Heart left ventricle (tissue), 16 donors: ENCODE results near the gene DNAJC19. TPM values are rescaled to one million over a fixed set of nuclear protein-coding genes. Genes with fewer than 3 reads are reported as not detected.

Experiments used
- ATAC-seq, 4 donors: fragments of 200-7000 bp; cut with Tn5 transposase; one replicate each; pipeline ENCODE4 v1.9.1; 2020 to 2022; ENCODE audit warnings: moderate library complexity in 4 of 4, mild to moderate bottlenecking in 3 of 4, moderate number of reproducible peaks in 1 of 4
- DNase-seq, 5 donors: peaks; one replicate each; pipeline ENCODE4 v3.0.0-alpha.2; 2020
- H3K27ac ChIP-seq, 12 donors: fragments of 200-600 bp; sonication (generic) in 4 of 12; one replicate each; pipeline versions ENCODE4 v1.5.0 to v1.8.0; 2016 to 2022; ENCODE audit warnings: mild to moderate bottlenecking in 2 of 12
- H3K27me3 ChIP-seq, 9 donors: fragments of 200-600 bp; sonication (generic) in 2 of 9; one replicate each; pipeline versions ENCODE4 v1.5.1 to v1.8.0; 2016 to 2022; ENCODE audit warnings: mild to moderate bottlenecking in 3 of 9
- H3K36me3 ChIP-seq, 9 donors: fragments of 200-600 bp; sonication (generic) in 2 of 9; one replicate each; pipeline versions ENCODE4 v1.5.0 to v1.8.0; 2018 to 2022; ENCODE audit warnings: mild to moderate bottlenecking in 2 of 9
- H3K4me1 ChIP-seq, 12 donors: fragments of 200-600 bp; sonication (generic) in 4 of 12; one replicate each; pipeline versions ENCODE4 v1.5.0 to v1.8.0; 2016 to 2022; ENCODE audit warnings: mild to moderate bottlenecking in 3 of 12
- H3K4me3 ChIP-seq, 12 donors: fragments of 200-600 bp; sonication (generic) in 4 of 12; one replicate each; pipeline versions ENCODE4 v1.5.0 to v1.8.0; 2017 to 2022; ENCODE audit warnings: mild to moderate bottlenecking in 9 of 12, moderate library complexity in 4 of 12
- H3K9me3 ChIP-seq, 12 donors: fragments of 200-600 bp; sonication (generic) in 4 of 12; one replicate each; pipeline versions ENCODE4 v1.5.0 to v1.8.0; 2016 to 2022; ENCODE audit warnings: mild to moderate bottlenecking in 1 of 12
- POLR2A ChIP-seq, 2 donors: fragments of 450-650 bp; IDR thresholded peaks; one replicate each; pipeline ENCODE4 v1.6.1; 2017; ENCODE audit warnings: antibody characterized with exemption in 2 of 2, mild to moderate bottlenecking in 2 of 2, moderate library complexity in 2 of 2
- WGBS, 4 donors: extraction: QIAGEN DNeasy Blood & Tissue Kit in 2 of 4; methylation state at CpG; one replicate each; pipeline versions ENCODE4 v1.1.5 to v1.1.7; 2013 to 2018; 5-methylcytosine and 5-hydroxymethylcytosine counted together
- intact Hi-C, 10 donors: fragments of 100-400 bp; cut with DNase I; formaldehyde crosslinking; loops; one replicate each; pipeline versions ENCODE4 v1.11.1 to v1.14.2; 2022
- polyA plus RNA-seq, 2 donors: library from polyadenylated mRNA; stranded (reverse); fragments of 200-250 nt; gene quantifications; one replicate each; pipeline ENCODE4 v1.2.3, GENCODE V29; 2013
- total RNA-seq, 9 donors: library from RNA; depleted of rRNA in 2 of 9; stranded (reverse); fragments of >200 nt in 2 of 9; fragmentation: NEBNext Ultra II Directional in 3 of 9; extraction: Animal tissue kit (Norgen Biotek cat#: 25700) in 3 of 9; gene quantifications; one replicate each; pipeline versions ENCODE4 v1.1.0 to v1.2.4, GENCODE V29; 2016 to 2023
- TF ChIP-seq, protein P1 (sequence below), 12 donors: fragments of 200-600 bp; sonication (generic) in 4 of 12; IDR thresholded peaks; one replicate each; pipeline versions ENCODE4 v1.5.0 to v1.8.0; 2018 to 2022; ENCODE audit warnings: antibody characterized with exemption in 12 of 12, mild to moderate bottlenecking in 5 of 12
- donor health status: ischemic (EF 13 %, LVEDD 7.1; RV severe dilation, severe dysfunction).
- donor health status: healthy with polysubstance abuse.
- donor health status: DM: no; HTN: yes; CAD: no.
- donor health status: DM: no; HTN: no; CAD: no.
- donor health status: ischemic (EF 25% LVEDD 6.9; RV normal size, moderate dysfunction).
- donor health status: ischemic (EF 25% LVEDD 5.7; RV mildly dilated, moderate dysfunction).
- donor health status: healthy.
- donor health status: DM: yes; HTN: yes; CAD: no.
- donor health status: ischemic (EF 35%, LVEDD 5.7; RV mildly dilated, moderate dysfunction).
- donor health status: nonischemic (EF 11% LVEDD 7.7; RV severe dilation, severe dysfunction).
- donor health status: DM: yes; HTN: yes; CAD: no.
- donor health status: PGD.
- donor health status: ischemic (EF 29% LVEDD 5.4; RV normal size, mild dysfunction).
- donor health status: nonischemic (EF 23%, LVEDD 6.1; RV moderate dilation, normal function).

Gene DNAJC19
- total and polyA plus RNA-seq, 11 donors, result 50.5 to 140 (median 85.6) TPM

DNA sequence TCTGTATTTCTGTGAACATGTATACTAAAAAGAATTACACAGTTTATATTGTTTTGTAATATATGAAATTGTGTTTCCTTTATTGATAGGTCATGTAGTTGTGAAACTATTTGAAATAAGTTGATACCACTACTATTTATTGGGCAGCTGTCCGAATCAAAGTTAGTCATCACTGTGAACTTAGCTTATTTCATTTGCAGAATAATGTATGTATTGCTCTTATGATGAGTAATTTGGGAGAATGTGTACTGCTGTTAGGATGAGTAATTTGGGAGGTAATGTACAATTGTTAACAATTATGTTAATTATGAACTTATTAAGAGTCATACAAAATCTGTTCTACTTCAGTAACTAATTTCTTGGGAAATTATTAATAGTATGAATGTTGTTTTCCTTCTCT is 54.9 kb downstream of the DNAJC19 start:
- no peak for TF ChIP-seq POLR2A (IDR thresholded peaks at IDR 0.05)
- TF ChIP-seq, protein P1, sequence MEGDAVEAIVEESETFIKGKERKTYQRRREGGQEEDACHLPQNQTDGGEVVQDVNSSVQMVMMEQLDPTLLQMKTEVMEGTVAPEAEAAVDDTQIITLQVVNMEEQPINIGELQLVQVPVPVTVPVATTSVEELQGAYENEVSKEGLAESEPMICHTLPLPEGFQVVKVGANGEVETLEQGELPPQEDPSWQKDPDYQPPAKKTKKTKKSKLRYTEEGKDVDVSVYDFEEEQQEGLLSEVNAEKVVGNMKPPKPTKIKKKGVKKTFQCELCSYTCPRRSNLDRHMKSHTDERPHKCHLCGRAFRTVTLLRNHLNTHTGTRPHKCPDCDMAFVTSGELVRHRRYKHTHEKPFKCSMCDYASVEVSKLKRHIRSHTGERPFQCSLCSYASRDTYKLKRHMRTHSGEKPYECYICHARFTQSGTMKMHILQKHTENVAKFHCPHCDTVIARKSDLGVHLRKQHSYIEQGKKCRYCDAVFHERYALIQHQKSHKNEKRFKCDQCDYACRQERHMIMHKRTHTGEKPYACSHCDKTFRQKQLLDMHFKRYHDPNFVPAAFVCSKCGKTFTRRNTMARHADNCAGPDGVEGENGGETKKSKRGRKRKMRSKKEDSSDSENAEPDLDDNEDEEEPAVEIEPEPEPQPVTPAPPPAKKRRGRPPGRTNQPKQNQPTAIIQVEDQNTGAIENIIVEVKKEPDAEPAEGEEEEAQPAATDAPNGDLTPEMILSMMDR (IDR thresholded peaks at IDR 0.05), result no peak
- Histone ChIP-seq H3K9me3 (no peaks in the 10 kb centered on the region), H3K4me1 (peaks cover 0 to 34% (median 10%) of the 10 kb centered on the region in 12 donors), H3K36me3 (peaks cover 0 to 43% (median 30%) of the 10 kb centered on the region in 9 donors), H3K27me3 (no peaks in the 10 kb centered on the region), H3K27ac (no peak overlapping the region), H3K4me3 (no peak overlapping the region)
- DNase-seq (no peak), ATAC-seq (no peak)
- intact Hi-C loops, result no loop called here
- 91 to 95% (median 94%) methylated on average over 1 of the region's 1 CpG for WGBS, 4 donors

Other genes starting within 250 kb of the DNAJC19 start
- gene FXR1, start 77.1 kb downstream of the DNAJC19 start, total RNA-seq, result 100 to 1,000 TPM; 184 to 298 (median 255) TPM
- 100 to 1,000 TPM; 113 to 208 TPM for gene FXR1, start 77.1 kb downstream of the DNAJC19 start, polyA plus RNA-seq